MV-4-11 (cell line): Measurements from ENCODE around the gene NUDT14.

Source experiments
- DNase-seq: peaks from one replicate; lab custom pipeline; 2025; lab: John Stamatoyannopoulos, UW

NUDT14 gene

GRCh38 chr14:105180592-105181548 is at the start of gene NUDT14:
Gene NUDT14, minus strand, starts transcription at chr14:105181312. Its CDS starts 103 bp downstream, at chr14:105181209.
- peak; percentile 18 for DNase-seq

GRCh38 chr14:105229099-105229655 is 48.1 kb upstream of the NUDT14 start:
- no peak for DNase-seq

- DNase-seq: no peak
These were observed 47.5 kb upstream of the NUDT14 start for GRCh38 chr14:105228562-105228961.

- no peak for DNase-seq
These were observed 46.2 kb upstream of the NUDT14 start for GRCh38 chr14:105227346-105227745.

- no peak for DNase-seq
These were observed 45.1 kb upstream of the NUDT14 start for GRCh38 chr14:105226198-105226597.

GRCh38 chr14:105224845-105225570 is 43.9 kb upstream of the NUDT14 start:
- no peak for DNase-seq

- DNase-seq: no peak
These were observed 42.8 kb upstream of the NUDT14 start for GRCh38 chr14:105223770-105224544.

GRCh38 chr14:105223260-105223659 is 42.1 kb upstream of the NUDT14 start:
- DNase-seq: no peak

GRCh38 chr14:105221598-105222178 is 40.6 kb upstream of the NUDT14 start:
- DNase-seq: no peak

- no peak for DNase-seq
These were observed 39.8 kb upstream of the NUDT14 start for GRCh38 chr14:105220699-105221597.

- DNase-seq: no peak
These were observed 38.6 kb upstream of the NUDT14 start for GRCh38 chr14:105219753-105220152.

GRCh38 chr14:105219043-105219612 is 38.0 kb upstream of the NUDT14 start:
- no peak for DNase-seq

- DNase-seq: no peak
These were observed 37.5 kb upstream of the NUDT14 start for GRCh38 chr14:105218611-105219010.

- DNase-seq: no peak
These were observed 36.7 kb upstream of the NUDT14 start for GRCh38 chr14:105217774-105218173.

GRCh38 chr14:105216490-105217247 is 35.6 kb upstream of the NUDT14 start:
- no peak for DNase-seq

- DNase-seq: no peak
These were observed 34.5 kb upstream of the NUDT14 start for GRCh38 chr14:105215602-105216001.

- DNase-seq: no peak
These were observed 33.3 kb upstream of the NUDT14 start for GRCh38 chr14:105214324-105214915.

- DNase-seq: no peak
These were observed 32.2 kb upstream of the NUDT14 start for GRCh38 chr14:105213361-105213760.
